ENCODE data around the gene TRAPPC6A.

- TF ChIP-seq CTCF (IDR thresholded peaks at IDR 0.05) (no peak), EP300 (IDR thresholded peaks at IDR 0.05) (no peak), POLR2A (IDR thresholded peaks at IDR 0.05) (no peak)
Observed at GRCh38 chr19:45144431-45145269, 33.4 kb downstream of the TRAPPC6A start.

All from sigmoid colon (tissue), 4 donors.